HCT116 (cell line): ENCODE measurements around the gene RBFOX2. TPM values are rescaled to one million over a fixed set of nuclear protein-coding genes. Genes with fewer than 3 reads are reported as not detected.

Experiments
- ATAC-seq: fragments of 200-7000 bp; cut with Tn5 transposase; 2 replicates; pipeline ENCODE4 v1.9.1; 2020; ENCODE audit warnings: mild to moderate bottlenecking, moderate library complexity
- BruUV-seq: library from RNA; stranded (reverse); fragments of 400-500 nt; replicated peaks from 2 replicates; lab custom pipeline; 2021; lab: Mats Ljungman, UMichigan
- CTCF ChIA-PET: fragments of 300-600 bp; sonication (Branson Sonifier 250); formaldehyde crosslinking; loops from one replicate; lab custom pipeline; 2021; ENCODE audit warnings: antibody characterized with exemption; lab: Charles Lee
- POLR2A ChIA-PET: fragments of 300-600, 350-600 bp; sonication (Branson Sonifier 250); formaldehyde crosslinking; loops from one replicate; lab custom pipeline; 2021; ENCODE audit warnings: antibody characterized with exemption; lab: Charles Lee
- RAD21 ChIA-PET, 2 experiments: fragments of 300-600 bp; sonication (Branson Sonifier 250); formaldehyde crosslinking; loops; one replicate each; lab custom pipeline; 2023; ENCODE audit warnings: low total read pairs in 2 of 2; ENCODE audit not compliant: uncharacterized antibody in 2 of 2, unreplicated experiment in 2 of 2, low non-redundant PET in 1 of 2; lab: Charles Lee
- DNase-seq: peaks from one replicate; pipeline ENCODE4 v3.0.0-alpha.2; 2010; ENCODE audit warnings: low read depth, low spot score
- H2AFZ ChIP-seq: fragments of 200-600 bp; shearing (Covaris generic), sonication (generic); 2 replicates; pipeline ENCODE4 v1.6.1; 2017; ENCODE audit warnings: low read depth, mixed run types, mixed read lengths, antibody characterized with exemption, low read length; ENCODE audit not compliant: poor library complexity, severe bottlenecking
- H3K27ac ChIP-seq: 2 replicates; pipeline ENCODE4 v1.5.1; 2012; ENCODE audit warnings: low read depth, low read length
- H3K27me3 ChIP-seq: fragments of 200-600 bp; sonication (generic); 2 replicates; pipeline ENCODE4 v1.6.1; 2016; ENCODE audit warnings: mixed run types, low read length, mixed read lengths; ENCODE audit not compliant: insufficient read depth
- H3K36me3 ChIP-seq, 2 experiments: fragments of 200-500 bp in 1 of 2; fragments of 200-600 bp in 1 of 2; sonication (Bioruptor generic) in 1 of 2; sonication (generic) in 1 of 2; 2 replicates each; pipeline versions ENCODE4 v1.5.1 to v1.6.1; 2014 to 2016; ENCODE audit warnings: low read length in 2 of 2, inconsistent platforms in 1 of 2, mixed read lengths in 1 of 2, mixed run types in 1 of 2; ENCODE audit not compliant: insufficient read depth in 2 of 2, control insufficient read depth in 1 of 2
- H3K4me1 ChIP-seq, 2 experiments: fragments of 200-600 bp in 1 of 2; sonication (generic) in 1 of 2; 2 replicates each; pipeline versions ENCODE4 v1.5.1 to v1.6.1; 2012 to 2017; ENCODE audit warnings: low read length in 2 of 2, inconsistent platforms in 1 of 2, mild to moderate bottlenecking in 1 of 2, mixed read lengths in 1 of 2, mixed run types in 1 of 2, moderate library complexity in 1 of 2; ENCODE audit not compliant: insufficient read depth in 2 of 2, control insufficient read depth in 1 of 2
- H3K4me2 ChIP-seq: fragments of 200-600 bp; sonication (generic); 2 replicates; pipeline ENCODE4 v1.6.1; 2017; ENCODE audit warnings: mixed run types, low read length, mixed read lengths
- H3K4me3 ChIP-seq, 2 experiments: fragments of 200-600 bp in 1 of 2; sonication (generic) in 1 of 2; replicated peaks in 1 of 2; 2 replicates each; pipeline ENCODE4 v1.5.1; 2011 to 2016; ENCODE audit warnings: low read length in 2 of 2, control low read depth in 1 of 2, low read depth in 1 of 2, mild to moderate bottlenecking in 1 of 2, mixed read lengths in 1 of 2, mixed run types in 1 of 2
- H3K79me2 ChIP-seq: fragments of 200-600 bp; sonication (generic); 2 replicates; pipeline ENCODE4 v1.6.1; 2017; ENCODE audit warnings: mild to moderate bottlenecking, mixed run types, low read length, moderate library complexity, mixed read lengths; ENCODE audit not compliant: insufficient read depth
- H3K9ac ChIP-seq: fragments of 200-600 bp; sonication (generic); 2 replicates; pipeline ENCODE4 v1.6.1; 2016; ENCODE audit warnings: low read length, mixed read lengths
- H3K9me2 ChIP-seq: fragments of 200-600 bp; sonication (generic), shearing (Covaris generic); 2 replicates; pipeline ENCODE4 v1.6.1; 2017; ENCODE audit warnings: mixed run types, mild to moderate bottlenecking, moderate library complexity; ENCODE audit not compliant: insufficient read depth
- H3K9me3 ChIP-seq, 2 experiments: fragments of 200-500 bp in 1 of 2; fragments of 200-600 bp in 1 of 2; sonication (Bioruptor generic) in 1 of 2; sonication (generic) in 1 of 2; 2 replicates each; pipeline ENCODE4 v1.6.1; 2014 to 2017; ENCODE audit warnings: low read length in 2 of 2, mixed read lengths in 2 of 2, inconsistent platforms in 1 of 2, low read depth in 1 of 2, mild to moderate bottlenecking in 1 of 2, mixed run types in 1 of 2, moderate library complexity in 1 of 2; ENCODE audit not compliant: control insufficient read depth in 1 of 2, insufficient read depth in 1 of 2
- H4K20me1 ChIP-seq: fragments of 200-600 bp; sonication (generic), shearing (Covaris generic); 2 replicates; pipeline ENCODE4 v1.6.1; 2017; ENCODE audit warnings: mixed run types, mild to moderate bottlenecking, moderate library complexity; ENCODE audit not compliant: insufficient read depth
- CBX3 ChIP-seq: IDR thresholded peaks from 2 replicates; pipeline ENCODE4 v1.6.1; 2012; ENCODE audit warnings: low read depth
- CEBPB ChIP-seq: IDR thresholded peaks from 2 replicates; pipeline ENCODE4 v1.6.1; 2012; ENCODE audit warnings: low read depth
- CTCF ChIP-seq, 3 experiments: fragments of 200-600 bp in 1 of 3; sonication (generic) in 1 of 3; IDR thresholded peaks in 2 of 3; conservative IDR thresholded peaks in 1 of 3; 2 replicates each; pipeline ENCODE4 v1.5.1; 2012 to 2017; ENCODE audit warnings: low read depth in 2 of 3, low read length in 2 of 3, antibody characterized with exemption in 1 of 3, borderline replicate concordance in 1 of 3, control low read depth in 1 of 3, mild to moderate bottlenecking in 1 of 3, mixed read lengths in 1 of 3, mixed run types in 1 of 3, moderate library complexity in 1 of 3; ENCODE audit not compliant: insufficient read depth in 1 of 3
- EGR1 ChIP-seq: IDR thresholded peaks from 2 replicates; pipeline ENCODE4 v1.6.1; 2012; ENCODE audit warnings: low read depth
- ELF1 ChIP-seq: IDR thresholded peaks from 2 replicates; pipeline ENCODE4 v1.6.1; 2012; ENCODE audit warnings: low read depth, borderline replicate concordance
- EZH2 ChIP-seq: fragments of 200-600 bp; sonication (generic); IDR thresholded peaks from 2 replicates; pipeline ENCODE4 v1.6.1; 2017; ENCODE audit warnings: antibody characterized with exemption, mixed run types
- EZH2phosphoT487 ChIP-seq: fragments of 200-600 bp; IDR thresholded peaks from 2 replicates; pipeline ENCODE4 v1.6.1; 2018; ENCODE audit warnings: antibody characterized with exemption, borderline replicate concordance
- JUND ChIP-seq: IDR thresholded peaks from 2 replicates; pipeline ENCODE4 v1.6.1; 2012
- MAX ChIP-seq: IDR thresholded peaks from 2 replicates; pipeline ENCODE4 v1.6.1; 2012
- POLR2A ChIP-seq: IDR thresholded peaks from 2 replicates; pipeline ENCODE4 v1.7.0; 2011; ENCODE audit warnings: borderline replicate concordance; ENCODE audit not compliant: insufficient read depth, insufficient read length; ENCODE audit errors: extremely low read depth
- RAD21 ChIP-seq: IDR thresholded peaks from 2 replicates; pipeline ENCODE4 v1.6.1; 2012; ENCODE audit warnings: low read depth, mild to moderate bottlenecking
- SIN3A ChIP-seq: IDR thresholded peaks from 2 replicates; pipeline ENCODE4 v1.6.1; 2012; ENCODE audit warnings: low read depth
- SP1 ChIP-seq: IDR thresholded peaks from 2 replicates; pipeline ENCODE4 v1.6.1; 2012; ENCODE audit warnings: low read depth
- SRF ChIP-seq: IDR thresholded peaks from 2 replicates; pipeline ENCODE4 v1.6.1; 2012; ENCODE audit warnings: low read depth
- TCF7L2 ChIP-seq: IDR thresholded peaks from 2 replicates; pipeline ENCODE4 v1.7.0; 2011; ENCODE audit warnings: borderline replicate concordance, inconsistent platforms; ENCODE audit not compliant: insufficient read depth, insufficient read length; ENCODE audit errors: extremely low read depth
- YY1 ChIP-seq: IDR thresholded peaks from 2 replicates; pipeline ENCODE4 v1.6.1; 2011; ENCODE audit warnings: low read length, low read depth, moderate library complexity, mild to moderate bottlenecking; ENCODE audit not compliant: insufficient replicate concordance; ENCODE audit errors: extremely low read depth
- ZBTB33 ChIP-seq: IDR thresholded peaks from 2 replicates; pipeline ENCODE4 v1.6.1; 2011; ENCODE audit warnings: mild to moderate bottlenecking, low read length, moderate library complexity; ENCODE audit not compliant: insufficient replicate concordance; ENCODE audit errors: extremely low read depth
- ZFX ChIP-seq: fragments of 450-650 bp; IDR thresholded peaks from 2 replicates; pipeline ENCODE4 v1.6.1; 2017
- intact Hi-C: fragments of 100-400 bp; cut with micrococcal nuclease; formaldehyde crosslinking; loops from 2 replicates; pipeline ENCODE4 v1.10.0; 2022
- total RNA-seq: library from RNA; stranded (reverse); gene quantifications from one replicate; pipeline ENCODE4 v1.2.1, GENCODE V29; 2021; ENCODE audit not compliant: unreplicated experiment
- TF ChIP-seq, protein P1 (sequence below): IDR thresholded peaks from 2 replicates; pipeline ENCODE4 v1.6.1; 2012
- TF ChIP-seq, protein P2 (sequence below): IDR thresholded peaks from 2 replicates; pipeline ENCODE4 v1.6.1; 2012; ENCODE audit warnings: low read depth

Gene RBFOX2
- total RNA-seq, 1 experiment from 2014 or later, result 83.9 TPM

GRCh38 chr22:35963237-35963810, 65.3 kb downstream of the RBFOX2 start:
- Histone ChIP-seq H3K27me3 (no peaks in the 10 kb centered on the region), H3K27ac (no peak overlapping the region), H3K4me2 (no peak overlapping the region), H3K9me2 (no peaks in the 10 kb centered on the region), H2AFZ (no peak overlapping the region), H3K9ac (no peak overlapping the region), H3K9me3 (no peaks in the 10 kb centered on the region), H3K79me2 (peaks cover 65% of the 10 kb centered on the region), H3K4me3 (no peak overlapping the region), H3K36me3 (no peaks in the 10 kb centered on the region), H3K4me1 (peaks cover 7 to 17% of the 10 kb centered on the region in 2 experiments), H4K20me1 (peaks cover 4% of the 10 kb centered on the region; the same call in 1 of the 2 replicates)
- POLR2A ChIA-PET, result no interaction called here
- RAD21 ChIA-PET, result interaction anchor here in 1 of 2 experiments (0.7 kb wide), 1 partner anchor 12 kb away, joined by 5 read pairs; no protein-coding TSS in a partner anchor
- CTCF ChIA-PET, result interaction anchor here (1.5 kb wide), 1 partner anchor 102 kb away, joined by 4 read pairs; no protein-coding TSS in a partner anchor
- no peak for DNase-seq
- no peak for ATAC-seq
- BruUV-seq, result no TSS peak
- intact Hi-C loops, result no loop called here
- TF ChIP-seq TCF7L2 (no peak), ELF1 (no peak), EZH2phosphoT487 (no peak), SP1 (no peak), JUND (no peak), CEBPB (no peak), ZFX (no peak), POLR2A (no peak), SRF (no peak), CBX3 (no peak), CTCF (IDR thresholded peaks at IDR 0.05 in 2 of 3, conservative IDR thresholded peaks at IDR 0.05 in 1 of 3; ENCODE audit: borderline replicate concordance in 1 of 3, insufficient read depth in 1 of 3, low read depth in 2 of 3, low read length in 2 of 3) (no peak), ZBTB33 (no peak), EZH2 (no peak), MAX (no peak), EGR1 (no peak), YY1 (no peak), RAD21 (no peak), SIN3A (no peak)
- TF ChIP-seq, protein P1, sequence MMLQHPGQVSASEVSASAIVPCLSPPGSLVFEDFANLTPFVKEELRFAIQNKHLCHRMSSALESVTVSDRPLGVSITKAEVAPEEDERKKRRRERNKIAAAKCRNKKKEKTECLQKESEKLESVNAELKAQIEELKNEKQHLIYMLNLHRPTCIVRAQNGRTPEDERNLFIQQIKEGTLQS, result no peak
- TF ChIP-seq, protein P2, sequence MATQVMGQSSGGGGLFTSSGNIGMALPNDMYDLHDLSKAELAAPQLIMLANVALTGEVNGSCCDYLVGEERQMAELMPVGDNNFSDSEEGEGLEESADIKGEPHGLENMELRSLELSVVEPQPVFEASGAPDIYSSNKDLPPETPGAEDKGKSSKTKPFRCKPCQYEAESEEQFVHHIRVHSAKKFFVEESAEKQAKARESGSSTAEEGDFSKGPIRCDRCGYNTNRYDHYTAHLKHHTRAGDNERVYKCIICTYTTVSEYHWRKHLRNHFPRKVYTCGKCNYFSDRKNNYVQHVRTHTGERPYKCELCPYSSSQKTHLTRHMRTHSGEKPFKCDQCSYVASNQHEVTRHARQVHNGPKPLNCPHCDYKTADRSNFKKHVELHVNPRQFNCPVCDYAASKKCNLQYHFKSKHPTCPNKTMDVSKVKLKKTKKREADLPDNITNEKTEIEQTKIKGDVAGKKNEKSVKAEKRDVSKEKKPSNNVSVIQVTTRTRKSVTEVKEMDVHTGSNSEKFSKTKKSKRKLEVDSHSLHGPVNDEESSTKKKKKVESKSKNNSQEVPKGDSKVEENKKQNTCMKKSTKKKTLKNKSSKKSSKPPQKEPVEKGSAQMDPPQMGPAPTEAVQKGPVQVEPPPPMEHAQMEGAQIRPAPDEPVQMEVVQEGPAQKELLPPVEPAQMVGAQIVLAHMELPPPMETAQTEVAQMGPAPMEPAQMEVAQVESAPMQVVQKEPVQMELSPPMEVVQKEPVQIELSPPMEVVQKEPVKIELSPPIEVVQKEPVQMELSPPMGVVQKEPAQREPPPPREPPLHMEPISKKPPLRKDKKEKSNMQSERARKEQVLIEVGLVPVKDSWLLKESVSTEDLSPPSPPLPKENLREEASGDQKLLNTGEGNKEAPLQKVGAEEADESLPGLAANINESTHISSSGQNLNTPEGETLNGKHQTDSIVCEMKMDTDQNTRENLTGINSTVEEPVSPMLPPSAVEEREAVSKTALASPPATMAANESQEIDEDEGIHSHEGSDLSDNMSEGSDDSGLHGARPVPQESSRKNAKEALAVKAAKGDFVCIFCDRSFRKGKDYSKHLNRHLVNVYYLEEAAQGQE, result no peak
